Keratinocyte (primary cell): ENCODE measurements around the gene C11orf65.

Source experiments
- CTCF ChIP-seq, 3 experiments: IDR thresholded peaks in 1 of 3; conservative IDR thresholded peaks in 1 of 3; optimal IDR thresholded peaks in 1 of 3; 2 replicates in 2 of 3; 3 replicates in 1 of 3; pipeline versions ENCODE3 to v1.5.1; 2011; ENCODE audit warnings: low read length in 3 of 3, mild to moderate bottlenecking in 3 of 3, moderate library complexity in 2 of 3, control low read depth in 1 of 3, inconsistent platforms in 1 of 3; ENCODE audit not compliant: insufficient read depth in 2 of 3; ENCODE audit errors: extremely low read depth in 1 of 3
- EZH2 ChIP-seq: IDR thresholded peaks from one replicate; pipeline ENCODE4 v1.6.1; 2012; ENCODE audit warnings: inconsistent platforms, mild to moderate bottlenecking, low read length, moderate library complexity

DNA sequence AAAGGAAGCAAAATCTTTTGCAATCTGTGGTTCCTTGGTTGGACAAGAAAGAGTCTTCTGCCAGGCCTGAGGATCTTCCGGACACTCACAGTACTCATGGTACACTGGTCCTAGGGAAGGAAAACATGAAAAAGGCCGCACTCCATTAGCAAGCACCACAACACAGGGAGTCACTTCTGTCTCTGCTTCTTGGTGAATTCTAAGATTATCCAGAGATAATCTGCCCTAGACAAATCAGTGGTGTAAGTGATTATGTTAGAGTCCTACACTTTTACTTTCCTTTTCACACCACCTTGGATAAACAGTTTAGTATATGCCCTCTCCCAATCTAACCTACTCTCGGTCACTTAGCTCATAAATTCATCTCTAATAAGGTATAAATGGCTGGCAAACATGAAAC lies 19.0 kb upstream of the C11orf65 start:
- TF ChIP-seq CTCF (optimal IDR thresholded peaks at IDR 0.05 in 1 of 3, IDR thresholded peaks at IDR 0.05 in 1 of 3, conservative IDR thresholded peaks at IDR 0.05 in 1 of 3; ENCODE audit: extremely low read depth in 1 of 3, insufficient read depth in 2 of 3, low read length in 3 of 3) (no peak), EZH2 (no peak)
